Stimulated activated CD4-positive, alpha-beta T cell treated with anti-CD3 and anti-CD28 coated beads, Interleukin-2, amount 100 ng/mL, for 24 hours (primary cell): ENCODE data around the gene PRCD.
"Not testable (repeated sequence)": the region's sequence is repeated elsewhere in the genome, so short reads cannot be mapped to it uniquely, and the experiment has no call there.

Experiments used
- DNase-seq, 2 donors: peaks; one replicate each; pipeline ENCODE4 v3.0.0-alpha.2; 2020

The PRCD gene

DNA sequence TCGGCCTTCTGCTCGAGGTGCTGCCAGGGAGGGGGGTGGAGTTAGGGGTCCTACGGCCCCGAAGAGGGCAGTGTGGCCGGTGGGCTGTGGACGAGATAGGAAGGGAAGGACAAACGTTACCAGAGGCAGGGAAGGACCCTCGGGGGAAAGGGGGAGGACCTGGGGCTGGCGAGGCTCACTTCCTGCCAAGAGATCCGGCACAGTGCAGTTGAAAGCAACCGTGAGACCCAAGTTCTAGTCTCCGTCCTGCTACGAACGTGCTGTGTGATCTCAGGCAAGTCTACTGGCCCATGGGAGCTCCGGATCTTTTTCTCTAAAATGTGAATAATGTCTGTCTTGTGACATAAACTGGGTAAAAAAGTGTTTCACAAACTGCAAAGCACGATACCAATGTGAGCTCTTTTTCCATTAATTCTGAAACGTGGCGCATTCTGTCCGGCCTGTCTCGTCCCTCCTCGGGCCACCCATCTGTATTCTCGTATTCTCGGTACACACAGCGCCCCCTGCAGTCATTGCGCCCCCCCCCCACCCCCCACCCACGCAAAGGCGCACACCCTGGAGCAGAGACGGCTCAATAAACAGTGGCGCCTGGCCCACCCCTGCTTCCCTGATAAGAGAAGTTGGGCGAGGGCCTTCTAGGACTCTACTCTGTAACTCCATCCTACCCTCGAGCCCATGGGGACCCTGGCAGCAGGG lies 11.2 kb upstream of the PRCD start:
- no peak for DNase-seq

DNA sequence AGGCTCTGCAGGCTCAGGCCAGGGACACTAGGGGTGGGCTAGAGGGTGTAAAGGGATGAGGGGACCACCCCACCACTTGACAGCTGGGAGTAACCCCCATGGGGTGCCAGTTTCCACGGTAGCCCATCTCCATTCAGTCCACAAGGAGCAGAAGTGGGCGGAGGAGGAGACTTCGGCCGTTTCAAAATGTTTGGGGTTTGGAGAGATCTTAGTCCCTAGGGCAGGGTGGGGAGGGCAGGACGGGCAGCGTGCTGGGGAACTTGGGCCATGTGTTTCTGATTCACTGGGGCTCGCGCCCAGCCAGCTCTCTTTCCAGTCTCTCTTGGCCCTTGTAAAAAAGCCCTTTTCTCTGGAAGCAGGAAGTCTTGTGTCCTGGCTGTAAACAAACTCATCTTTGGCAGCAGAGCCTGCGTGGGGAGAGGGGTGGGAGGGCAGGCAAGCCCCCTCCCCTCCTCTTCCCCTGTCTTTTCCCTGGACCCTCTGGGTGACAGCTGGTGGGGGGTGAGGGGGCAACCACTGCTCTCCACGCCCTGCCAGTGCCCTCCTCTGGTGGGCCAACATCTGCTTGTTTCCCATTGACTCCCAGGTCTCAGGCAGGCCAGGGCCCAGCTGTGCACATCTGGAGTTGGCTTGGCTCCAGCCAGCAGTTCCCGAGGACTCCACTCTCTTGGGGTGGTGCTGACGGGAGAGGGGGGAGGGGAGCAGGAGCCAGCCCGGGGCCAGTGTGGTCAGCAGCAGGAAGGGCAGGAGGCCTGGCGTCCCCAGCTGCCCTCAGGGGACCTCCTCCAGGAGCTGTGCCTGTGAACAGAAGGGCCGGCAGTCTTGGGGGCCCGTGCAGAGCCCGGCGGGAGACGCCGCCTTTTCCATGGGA lies 10.4 kb upstream of the PRCD start:
- DNase-seq = no peak

DNA sequence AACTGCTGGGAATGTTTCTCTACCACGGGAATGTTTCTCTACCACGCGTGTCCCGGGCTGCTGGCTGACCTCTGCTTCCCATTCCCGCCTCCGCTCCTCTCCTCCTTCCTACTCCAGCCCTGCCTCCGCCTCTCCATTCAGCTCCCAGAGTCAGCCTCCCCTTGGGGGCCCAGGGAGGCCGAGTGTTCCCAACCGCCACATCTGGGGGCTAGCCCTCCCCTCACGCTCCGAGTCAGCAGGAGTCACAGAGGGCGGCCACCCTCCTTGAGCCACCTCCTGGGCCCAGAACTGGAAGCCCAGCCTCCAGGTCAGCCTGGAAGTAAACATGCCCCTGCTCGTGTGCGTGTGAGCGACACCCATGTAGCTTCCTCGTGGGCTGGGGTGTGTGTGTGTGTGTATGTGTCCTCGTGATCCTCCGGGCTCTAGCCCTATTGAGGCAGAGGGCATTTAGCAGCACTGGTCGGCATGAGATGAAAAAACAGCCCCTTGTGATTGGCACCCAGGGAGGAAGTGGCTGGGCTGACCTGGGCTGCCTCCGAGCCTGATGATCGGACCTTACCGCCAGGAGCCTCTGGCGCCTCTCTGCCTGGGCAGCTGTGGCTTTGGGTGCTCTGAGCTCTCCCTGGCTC lies 9.6 kb upstream of the PRCD start:
- DNase-seq = no peak

GRCh38 chr17:76530811-76531485 lies 8.9 kb upstream of the PRCD start:
- DNase-seq = no peak

GRCh38 chr17:76531486-76532038 lies 8.3 kb upstream of the PRCD start:
- no peak for DNase-seq

- DNase-seq = no peak
These were observed 7.7 kb upstream of the PRCD start for GRCh38 chr17:76532072-76532651.

DNA sequence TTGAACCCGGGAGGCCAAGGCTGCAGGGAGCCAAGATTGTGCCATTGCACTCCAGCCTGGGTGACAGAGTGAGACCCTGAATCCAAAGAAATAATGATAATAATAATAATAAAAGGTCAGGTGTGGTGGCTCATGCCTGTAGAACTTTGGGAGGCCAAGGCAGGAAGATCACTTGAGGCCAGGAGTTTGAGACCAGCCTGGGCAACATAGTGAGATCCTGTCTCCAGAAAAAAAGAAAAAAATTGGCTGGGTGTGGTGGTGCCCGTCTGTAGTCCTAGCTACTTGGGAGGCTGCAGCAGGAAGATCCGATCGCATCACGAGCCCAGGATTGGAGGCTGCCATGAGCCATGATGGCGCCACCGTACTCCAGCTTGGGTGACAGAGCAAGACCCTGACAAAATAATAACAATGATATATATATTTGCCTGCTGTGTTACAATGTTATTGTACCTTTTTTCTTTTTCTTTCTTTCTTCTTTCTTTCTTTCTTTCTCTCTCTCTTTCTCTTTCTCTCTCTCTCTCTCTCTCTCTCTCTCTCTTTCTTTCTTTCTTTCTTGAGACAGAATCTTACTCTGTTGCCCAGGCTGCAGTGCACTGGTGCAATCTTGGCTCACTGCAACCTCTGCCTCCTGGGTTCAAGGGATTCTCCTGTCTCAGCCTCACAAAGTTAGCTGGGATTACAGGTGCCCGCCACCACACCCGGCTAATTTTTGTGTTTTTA lies 6.0 kb upstream of the PRCD start:
- not testable (repeated sequence) for DNase-seq

- no peak for DNase-seq
These were observed 4.8 kb upstream of the PRCD start for GRCh38 chr17:76534831-76535732.

GRCh38 chr17:76535788-76536510 lies 3.9 kb upstream of the PRCD start:
- no peak for DNase-seq

GRCh38 chr17:76536511-76537287 lies 3.1 kb upstream of the PRCD start:
- no peak for DNase-seq

DNA sequence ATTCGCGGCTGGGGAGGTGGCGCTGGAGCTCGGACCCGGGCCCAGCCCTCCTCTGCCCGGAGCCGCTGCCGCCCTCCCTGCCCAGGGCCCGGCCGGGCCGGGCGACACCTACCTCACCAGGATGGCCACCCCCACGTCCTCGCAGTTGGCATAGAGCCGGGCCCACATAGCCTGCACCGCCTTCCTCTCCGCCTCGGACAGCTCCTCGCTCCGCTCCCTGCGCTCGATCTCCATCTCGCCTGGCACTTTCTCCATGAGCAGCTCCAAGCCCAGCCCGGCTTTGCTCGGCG lies 2.6 kb upstream of the PRCD start:
- no peak for DNase-seq

DNA sequence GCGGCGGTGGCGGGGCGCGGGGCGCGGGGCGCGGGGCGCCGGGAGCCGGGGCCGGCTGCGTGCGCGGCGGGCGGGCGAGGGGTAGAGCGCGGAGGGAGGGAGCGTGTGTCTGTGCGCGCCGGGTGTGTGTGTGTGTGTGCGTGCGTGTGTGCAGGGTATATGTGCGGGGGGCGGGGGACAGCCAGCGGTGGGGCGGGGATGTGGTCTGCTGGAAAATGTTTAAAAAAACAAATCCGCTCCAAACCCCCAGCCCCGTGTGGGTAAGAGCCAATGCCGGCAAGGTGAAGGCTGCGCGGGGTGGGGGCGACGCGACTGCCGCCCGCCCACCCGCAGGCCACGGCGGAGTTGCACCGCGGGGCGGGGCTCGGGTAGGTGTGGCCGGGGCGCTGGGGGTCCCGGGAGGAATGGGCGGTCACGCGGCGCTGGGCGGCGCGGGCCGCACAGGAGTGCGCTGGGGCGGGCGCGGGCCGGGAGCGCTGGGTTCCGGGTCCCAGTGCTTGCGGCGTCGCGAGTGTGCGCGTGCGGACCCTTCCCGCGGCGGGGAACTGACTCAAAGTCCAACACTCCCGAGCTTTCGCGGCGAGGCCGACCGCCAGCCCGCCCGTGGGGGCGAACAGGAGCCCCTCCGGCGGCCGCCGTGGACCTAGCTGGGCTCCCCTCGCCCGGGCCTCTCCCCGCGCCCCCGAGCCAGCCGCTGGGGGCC lies 2.1 kb upstream of the PRCD start, which contains the start of gene CYGB:
TSS of gene CYGB (minus strand) at position 132 of the 703 bp plus-strand sequence. CDS start 167 bp downstream, outside the sequence.
- DNase-seq = no peak

DNA sequence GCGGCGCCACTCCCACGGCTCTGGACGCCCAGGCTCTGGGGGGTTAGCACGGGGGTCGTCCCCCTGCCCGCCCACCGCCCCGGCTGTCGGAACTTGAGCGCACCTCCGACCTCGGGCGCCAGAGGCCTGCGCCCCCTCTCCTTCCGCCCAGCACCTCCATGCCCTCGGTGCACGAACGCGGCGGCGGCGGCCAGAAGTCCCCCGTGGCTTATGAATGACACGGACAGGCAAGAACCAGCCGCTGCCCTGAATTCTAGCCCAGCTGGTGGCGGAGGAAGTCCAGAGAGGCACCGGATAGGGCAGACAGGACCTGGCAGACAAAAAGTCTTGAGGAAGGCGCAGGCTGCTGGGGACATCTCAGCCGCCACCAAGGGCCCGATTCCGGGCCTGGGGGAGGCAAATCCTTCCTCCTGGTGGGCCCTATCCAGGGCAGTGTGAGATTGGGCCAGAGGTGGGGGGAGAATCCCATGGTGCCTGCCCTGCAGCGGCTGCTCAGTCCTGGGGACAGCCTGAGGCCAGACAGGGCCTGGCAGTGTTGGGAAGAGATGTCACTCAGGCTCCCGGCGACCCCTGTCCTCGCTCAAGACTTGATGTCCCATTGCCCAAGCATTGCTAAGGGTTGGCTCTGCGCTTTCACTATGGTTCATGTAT lies 1.4 kb upstream of the PRCD start:
- DNase-seq = no peak

- DNase-seq = no peak
These were observed 788 bp upstream of the PRCD start for GRCh38 chr17:76538941-76539570.

DNA sequence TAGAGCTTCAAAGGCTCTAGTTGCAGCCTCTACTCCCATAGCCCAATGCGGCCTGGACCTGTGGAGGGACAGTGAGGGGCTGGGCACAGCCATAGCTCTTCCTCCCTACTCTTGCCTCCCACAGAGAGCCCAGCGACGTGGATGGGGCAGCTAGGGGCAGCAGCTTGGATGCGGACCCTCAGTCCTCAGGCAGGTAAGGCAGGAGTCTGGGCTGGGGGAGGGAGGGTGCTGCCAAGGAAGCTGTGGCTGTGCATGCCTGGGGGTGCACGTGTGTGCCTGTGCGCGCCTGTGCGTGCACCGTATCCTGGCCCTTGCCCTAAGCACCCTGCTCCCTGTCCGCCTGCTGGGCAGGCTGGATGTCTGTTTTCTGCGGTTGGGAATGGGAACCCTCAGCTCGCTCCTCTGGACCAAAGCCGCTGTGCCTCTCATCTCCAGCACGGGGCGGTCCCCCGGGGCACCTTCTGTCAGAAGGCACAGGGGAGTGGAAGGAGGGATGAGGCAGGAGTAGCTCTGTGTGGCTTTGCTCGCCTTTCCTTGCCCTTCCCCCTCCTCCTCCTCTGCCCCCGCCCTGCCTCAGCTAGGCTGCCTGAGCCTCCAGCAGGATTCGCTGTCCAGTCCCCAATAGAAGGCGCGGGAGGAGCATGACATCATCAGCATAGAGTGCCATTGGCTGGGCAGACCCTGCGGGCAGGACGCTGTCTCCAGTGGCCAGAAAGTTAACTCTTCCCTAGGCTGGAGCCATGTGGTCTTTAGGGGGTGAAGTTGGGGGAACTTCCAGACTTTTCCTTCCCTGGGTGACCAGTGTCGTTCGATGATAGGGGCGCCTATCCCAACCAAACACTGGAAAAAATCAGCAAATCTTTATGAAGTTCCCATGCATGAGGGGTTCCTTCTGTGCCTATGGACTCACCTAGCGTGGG lies 797 bp downstream of the PRCD start:
- peak in 1 of 2 donors; percentile 40 for DNase-seq

GRCh38 chr17:76541739-76542454 lies 2.1 kb downstream of the PRCD start:
- no peak for DNase-seq
